Neural progenitor cell (in vitro differentiated cells): ENCODE results near the gene EXOC6B. TPM values are rescaled to one million over a fixed set of nuclear protein-coding genes. Genes with fewer than 3 reads are reported as not detected.

Experiments used
- DNase-seq: peaks from one replicate; pipeline ENCODE4 v3.0.0-alpha.2; 2016; ENCODE audit warnings: low spot score
- H2AFZ ChIP-seq: fragments of 200-600 bp; sonication (generic); replicated peaks from 2 replicates; pipeline ENCODE4 v1.6.1; 2016; ENCODE audit warnings: antibody characterized with exemption
- H3F3A ChIP-seq: fragments of 200-600 bp; sonication (generic); 2 replicates; pipeline ENCODE4 v1.6.1; 2016; ENCODE audit warnings: antibody characterized with exemption, low read depth
- H3K27ac ChIP-seq: fragments of 200-600 bp; sonication (generic); 2 replicates; pipeline ENCODE4 v1.5.1; 2016; ENCODE audit warnings: mild to moderate bottlenecking
- H3K27me3 ChIP-seq: fragments of 200-600 bp; sonication (generic); 2 replicates; pipeline ENCODE4 v1.6.1; 2016; ENCODE audit warnings: mild to moderate bottlenecking, moderate library complexity
- H3K36me3 ChIP-seq: fragments of 200-600 bp; sonication (generic); 2 replicates; pipeline ENCODE4 v1.5.1; 2016
- H3K4me1 ChIP-seq: fragments of 200-600 bp; sonication (generic); 2 replicates; pipeline ENCODE4 v1.6.1; 2016; ENCODE audit warnings: mixed run types
- H3K4me2 ChIP-seq: fragments of 200-600 bp; sonication (generic); 2 replicates; pipeline ENCODE4 v1.6.1; 2016
- H3K4me3 ChIP-seq: fragments of 200-600 bp; sonication (generic); 2 replicates; pipeline ENCODE4 v1.5.1; 2016
- H3K79me2 ChIP-seq: fragments of 200-600 bp; sonication (generic); 2 replicates; pipeline ENCODE4 v1.6.1; 2016; ENCODE audit warnings: low read depth
- H3K9ac ChIP-seq: fragments of 200-600 bp; sonication (generic); 2 replicates; pipeline ENCODE4 v1.6.1; 2016
- H3K9me3 ChIP-seq: fragments of 200-600 bp; sonication (generic); 2 replicates; pipeline ENCODE4 v1.5.1; 2016; ENCODE audit warnings: low read depth
- H4K20me1 ChIP-seq: fragments of 200-600 bp; sonication (generic); 2 replicates; pipeline ENCODE4 v1.6.1; 2016; ENCODE audit warnings: low read depth
- H3K27ac Mint-ChIP-seq: 3 replicates; pipeline ENCODE4 v1.8.0; 2021; ENCODE audit warnings: mixed read lengths
- H3K27me3 Mint-ChIP-seq: 2 replicates; pipeline ENCODE4 v1.8.0; 2022; ENCODE audit warnings: low read depth, mild to moderate bottlenecking, inconsistent platforms, moderate library complexity, mixed read lengths; ENCODE audit not compliant: insufficient read depth
- H3K36me3 Mint-ChIP-seq: 3 replicates; pipeline ENCODE4 v1.8.0; 2021; ENCODE audit warnings: mixed read lengths
- H3K4me1 Mint-ChIP-seq: 3 replicates; pipeline ENCODE4 v1.8.0; 2021; ENCODE audit warnings: mixed read lengths
- H3K4me3 Mint-ChIP-seq: 3 replicates; pipeline ENCODE4 v1.8.0; 2021; ENCODE audit warnings: mild to moderate bottlenecking, moderate library complexity, mixed read lengths
- H3K9me3 Mint-ChIP-seq: 3 replicates; pipeline ENCODE4 v1.8.0; 2020; ENCODE audit warnings: mixed read lengths
- CTCF ChIP-seq: fragments of 200-600 bp; sonication (generic); IDR thresholded peaks from 2 replicates; pipeline ENCODE4 v1.5.1; 2017; ENCODE audit warnings: antibody characterized with exemption, mild to moderate bottlenecking
- EZH2 ChIP-seq: fragments of 200-600 bp; sonication (generic); IDR thresholded peaks from 2 replicates; pipeline ENCODE4 v1.6.1; 2017; ENCODE audit warnings: antibody characterized with exemption, mild to moderate bottlenecking, moderate library complexity
- EZH2phosphoT487 ChIP-seq: fragments of 200-600 bp; sonication (generic); IDR thresholded peaks from 2 replicates; pipeline ENCODE4 v1.6.1; 2017; ENCODE audit warnings: antibody characterized with exemption
- total RNA-seq: library from RNA; depleted of rRNA; stranded (reverse); fragments of >200 nt; gene quantifications from 2 replicates; pipeline ENCODE4 v1.2.3, GENCODE V29; 2015; ENCODE audit warnings: low replicate concordance

Gene EXOC6B
- total RNA-seq, 1 donor from 2014 or later, result 41.2 TPM

- H2AFZ ChIP-seq, result no peak overlapping the region
- peaks cover 7% of the 10 kb centered on the region for H3K36me3 ChIP-seq
- no peak overlapping the region for H3K4me3 Mint-ChIP-seq
- H3K4me1 ChIP-seq, result no peaks in the 10 kb centered on the region
- peaks cover 20% of the 10 kb centered on the region for H3K36me3 Mint-ChIP-seq
- no peaks in the 10 kb centered on the region for H3K4me1 Mint-ChIP-seq
- H3K27ac Mint-ChIP-seq, result no peak overlapping the region
- H3K9me3 Mint-ChIP-seq, result peaks cover 16% of the 10 kb centered on the region
- peaks cover 3% of the 10 kb centered on the region for H3K9me3 ChIP-seq
- TF ChIP-seq EZH2, result no peak
- TF ChIP-seq EZH2phosphoT487, result no peak
- no peak for TF ChIP-seq CTCF
- H3K27me3 Mint-ChIP-seq, result peaks cover 3% of the 10 kb centered on the region
- H3F3A ChIP-seq, result no peaks in the 10 kb centered on the region
- H3K27ac ChIP-seq, result no peak overlapping the region
- no peak overlapping the region for H3K4me3 ChIP-seq
- H4K20me1 ChIP-seq, result peaks cover 8% of the 10 kb centered on the region
- peaks cover 93% of the 10 kb centered on the region for H3K79me2 ChIP-seq
- no peak overlapping the region for H3K9ac ChIP-seq
- DNase-seq, result no peak
- no peaks in the 10 kb centered on the region for H3K27me3 ChIP-seq
- H3K4me2 ChIP-seq, result no peak overlapping the region
Observed at GRCh38 chr2:72813841-72814240, 12.0 kb downstream of the EXOC6B start.

GRCh38 chr2:72810165-72810564 lies 15.7 kb downstream of the EXOC6B start:
- Mint-ChIP-seq H3K9me3 (peaks cover 19% of the 10 kb centered on the region), H3K36me3 (peaks cover 25% of the 10 kb centered on the region)

GRCh38 chr2:72809095-72809494 lies 16.7 kb downstream of the EXOC6B start:
- no peaks in the 10 kb centered on the region for H3K4me1 ChIP-seq
- H3K9me3 Mint-ChIP-seq, result peaks cover 19% of the 10 kb centered on the region
- H3K79me2 ChIP-seq, result peaks cover 67% of the 10 kb centered on the region
- no peaks in the 10 kb centered on the region for H3F3A ChIP-seq
- H3K36me3 Mint-ChIP-seq, result peaks cover 25% of the 10 kb centered on the region
- no peaks in the 10 kb centered on the region for H3K27me3 Mint-ChIP-seq
- TF ChIP-seq EZH2, result no peak
- no peak for TF ChIP-seq EZH2phosphoT487
- TF ChIP-seq CTCF, result no peak
- H3K9ac ChIP-seq, result no peak overlapping the region
- no peaks in the 10 kb centered on the region for H3K27me3 ChIP-seq
- no peaks in the 10 kb centered on the region for H4K20me1 ChIP-seq
- no peak for DNase-seq
- no peak overlapping the region for H3K27ac Mint-ChIP-seq
- H3K4me2 ChIP-seq, result no peak overlapping the region
- H2AFZ ChIP-seq, result no peak overlapping the region
- no peaks in the 10 kb centered on the region for H3K4me1 Mint-ChIP-seq
- H3K4me3 Mint-ChIP-seq, result no peak overlapping the region
- peaks cover 3% of the 10 kb centered on the region for H3K9me3 ChIP-seq
- H3K4me3 ChIP-seq, result no peak overlapping the region
- H3K36me3 ChIP-seq, result peaks cover 7% of the 10 kb centered on the region
- H3K27ac ChIP-seq, result no peak overlapping the region

More at GRCh38 chr2:72810165-72810564, 15.7 kb downstream of the EXOC6B start:
- Histone ChIP-seq H3K27me3 (no peaks in the 10 kb centered on the region), H3K27ac (no peak overlapping the region), H3K9me3 (peaks cover 3% of the 10 kb centered on the region), H3K9ac (no peak overlapping the region), H3F3A (no peaks in the 10 kb centered on the region), H3K79me2 (peaks cover 76% of the 10 kb centered on the region), H3K4me3 (no peak overlapping the region), H3K4me2 (no peak overlapping the region), H2AFZ (no peak overlapping the region), H4K20me1 (no peaks in the 10 kb centered on the region), H3K4me1 (no peaks in the 10 kb centered on the region), H3K36me3 (peaks cover 7% of the 10 kb centered on the region)
- Mint-ChIP-seq H3K27me3 (no peaks in the 10 kb centered on the region), H3K4me3 (no peak overlapping the region), H3K27ac (no peak overlapping the region), H3K4me1 (no peaks in the 10 kb centered on the region)
- no peak for DNase-seq
- TF ChIP-seq CTCF, result no peak
